ENCODE measurements around the gene RBM3.

RBM3 gene

DNA sequence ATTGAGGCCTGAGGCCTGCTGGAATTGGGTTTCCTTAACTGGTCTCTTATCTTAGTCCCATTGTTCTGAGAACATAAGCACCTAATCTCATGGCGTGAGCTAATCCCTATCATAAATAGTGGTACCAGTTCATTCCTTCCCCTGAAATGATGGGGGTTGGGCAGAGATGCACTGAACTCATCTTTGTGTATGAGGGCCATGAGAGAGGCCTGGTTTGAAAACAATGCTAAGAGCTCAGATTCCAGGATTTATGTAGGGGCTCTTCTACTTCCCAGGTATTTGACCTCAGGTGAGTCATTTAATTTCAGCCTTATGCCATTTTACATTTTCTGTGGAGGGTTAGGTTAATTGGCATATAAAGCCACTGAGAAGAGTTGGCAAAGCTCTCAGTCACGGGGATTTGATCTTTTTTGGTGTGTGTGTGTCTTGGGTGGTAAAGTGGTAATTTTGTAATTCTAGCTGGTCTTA, 4.4 kb downstream of the RBM3 start:
- DNase-seq = no peak

DNA sequence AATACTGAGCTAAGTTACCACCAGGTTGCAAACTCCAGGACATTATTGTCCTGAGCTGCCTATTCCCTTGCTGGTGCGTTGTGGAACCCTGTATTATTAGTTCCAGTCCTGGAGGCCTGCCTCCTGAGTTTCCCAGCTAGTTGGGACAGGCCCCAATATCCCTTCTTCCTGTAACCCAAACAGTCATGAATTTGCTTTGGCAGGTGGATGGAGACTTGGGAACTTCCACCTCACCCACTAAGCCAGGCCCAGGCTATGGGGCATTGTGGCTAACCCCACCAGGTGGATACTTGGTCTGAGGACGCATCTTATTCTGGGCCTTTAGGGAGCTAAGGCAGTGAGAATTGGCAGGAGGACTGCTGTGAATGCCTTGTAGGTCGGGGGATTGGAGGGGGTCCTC, 5.0 kb downstream of the RBM3 start:
- no peak for DNase-seq

DNA sequence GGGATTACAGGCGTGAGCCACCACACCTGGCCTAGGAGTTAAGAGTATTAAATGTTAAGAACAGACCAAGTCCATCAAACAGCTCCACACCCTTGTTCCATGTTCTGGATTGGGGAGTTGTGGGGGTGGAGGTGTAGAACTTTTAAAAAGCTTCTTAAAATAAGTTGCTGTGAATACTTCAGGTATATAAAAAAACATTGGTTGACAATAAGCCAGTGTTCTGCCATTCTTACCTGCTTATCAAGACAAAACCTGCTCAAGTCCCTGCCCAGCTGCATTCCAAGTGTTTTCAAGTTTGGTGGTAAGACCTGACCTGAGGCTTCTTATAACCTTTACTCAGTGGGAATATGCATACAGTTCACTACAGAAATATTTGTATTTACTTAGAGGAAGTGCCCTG, 6.4 kb downstream of the RBM3 start:
- DNase-seq = no peak

DNA sequence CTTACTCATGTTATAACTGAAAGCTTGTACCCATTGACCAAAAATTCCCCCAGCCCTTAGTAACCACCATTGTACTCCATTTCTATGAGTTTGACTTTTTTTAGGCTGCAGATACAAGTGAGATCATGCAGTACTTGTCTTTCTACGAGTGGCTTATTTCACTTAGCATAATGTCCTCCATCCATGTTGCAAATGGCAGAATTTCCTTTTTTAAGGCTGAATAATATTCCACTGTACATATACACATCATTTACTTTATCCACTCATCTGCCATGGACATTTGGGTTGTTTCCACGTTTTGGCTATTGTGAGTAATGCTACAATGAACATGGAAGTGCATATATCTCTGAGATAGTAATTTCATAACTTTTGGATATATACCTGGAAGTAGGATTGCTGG, 10.4 kb downstream of the RBM3 start:
- DNase-seq = no peak

DNA sequence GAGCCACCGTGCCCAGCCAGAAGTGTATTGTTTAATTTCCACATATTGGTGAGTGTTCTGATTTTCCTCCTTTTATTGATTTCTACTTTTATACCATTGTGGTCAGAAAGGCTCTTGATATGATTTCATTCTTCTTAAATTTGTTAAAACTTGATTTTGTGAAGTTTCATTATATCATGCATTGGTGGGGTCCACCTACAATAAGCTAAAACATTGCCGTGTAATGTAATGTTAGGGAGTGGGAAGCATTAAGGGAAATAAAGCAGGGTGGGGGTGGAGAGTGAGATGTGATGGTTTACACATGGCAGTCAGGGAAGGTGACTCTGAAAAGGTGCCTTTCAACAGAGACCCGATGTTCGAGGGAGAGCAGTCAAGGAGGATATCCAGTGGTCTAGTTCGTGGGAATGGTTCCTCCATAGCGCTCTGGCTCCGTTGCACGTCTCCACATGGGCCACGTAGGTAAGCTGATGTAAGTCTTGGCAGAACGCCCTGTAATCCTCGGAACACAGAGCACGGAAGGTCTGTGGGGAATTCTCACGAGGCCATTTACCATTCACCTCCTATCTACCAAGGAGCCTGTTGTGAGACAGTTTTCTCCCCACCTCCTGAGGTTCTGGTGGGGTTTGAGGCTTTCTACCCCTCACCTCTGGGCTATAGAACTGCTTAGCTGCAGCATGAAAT, 15.3 kb downstream of the RBM3 start:
- no peak for DNase-seq

DNA sequence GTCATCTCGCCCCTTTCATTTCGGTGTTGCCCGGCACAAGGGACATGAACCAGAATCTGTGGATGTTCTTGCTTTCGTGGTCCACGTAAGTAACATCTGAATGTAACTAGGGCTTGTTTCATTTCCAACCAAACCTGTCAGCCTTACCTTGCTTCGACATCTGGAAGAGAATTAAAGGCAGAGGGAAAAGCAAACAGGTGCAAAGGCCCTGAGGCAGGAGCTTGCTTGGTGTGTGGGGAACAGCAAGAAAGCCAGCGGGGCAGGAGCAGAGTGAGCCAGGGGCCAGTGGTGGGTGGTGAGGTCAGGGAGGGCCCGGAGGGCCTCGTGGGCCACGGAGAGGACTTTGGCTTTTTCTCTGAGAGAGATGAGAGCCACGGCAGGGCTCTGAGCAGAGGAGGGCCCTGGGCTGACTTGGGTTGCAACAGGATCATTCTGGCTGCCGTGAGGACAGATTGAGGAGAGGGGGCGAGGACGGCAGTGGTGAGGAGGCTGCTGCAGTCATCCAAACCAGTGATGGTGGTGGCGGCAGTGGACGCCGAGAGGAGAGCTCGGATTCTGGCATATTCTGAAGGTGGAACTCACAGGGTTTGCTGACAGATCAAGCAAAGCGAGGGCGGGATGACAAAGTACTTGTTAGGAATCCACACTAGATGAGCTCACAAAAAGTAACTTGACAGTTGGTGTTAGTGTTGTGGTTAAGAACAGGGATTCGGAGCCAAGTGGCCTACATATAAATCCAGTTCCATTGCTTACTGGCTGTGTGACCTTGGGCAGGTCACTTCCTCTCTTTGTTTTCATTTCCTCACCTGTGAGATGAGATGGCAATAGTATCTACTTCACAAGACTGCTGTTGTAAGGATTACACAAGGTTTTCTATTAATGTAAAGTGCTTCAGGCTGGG, 16.2 kb downstream of the RBM3 start:
- no peak for DNase-seq

DNA sequence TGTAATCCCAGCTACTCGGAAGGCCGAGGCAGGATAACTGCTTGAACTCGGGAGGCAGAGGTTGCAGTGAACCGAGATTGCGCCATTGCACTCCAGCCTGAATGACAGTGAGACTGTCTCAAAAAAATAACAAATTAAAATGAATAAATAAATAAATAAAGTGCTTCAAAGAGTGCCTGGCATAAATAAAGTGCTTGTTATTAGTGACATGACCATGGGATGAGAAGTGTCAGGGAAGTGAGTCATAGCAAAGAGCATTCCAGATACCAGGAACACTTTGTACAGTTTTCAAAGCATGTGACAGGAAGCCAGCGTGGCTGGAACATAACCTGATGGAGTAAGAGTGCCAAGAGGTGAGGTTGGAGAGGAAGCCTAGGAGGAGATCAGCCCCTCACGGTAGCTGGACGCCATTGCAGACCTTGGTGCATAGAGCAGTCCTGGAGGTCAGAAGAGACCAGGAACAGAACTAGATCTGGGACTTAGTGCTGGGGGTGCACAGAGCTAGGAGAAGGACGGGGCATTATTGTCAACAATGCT, 17.0 kb downstream of the RBM3 start:
- DNase-seq = no peak

DNA sequence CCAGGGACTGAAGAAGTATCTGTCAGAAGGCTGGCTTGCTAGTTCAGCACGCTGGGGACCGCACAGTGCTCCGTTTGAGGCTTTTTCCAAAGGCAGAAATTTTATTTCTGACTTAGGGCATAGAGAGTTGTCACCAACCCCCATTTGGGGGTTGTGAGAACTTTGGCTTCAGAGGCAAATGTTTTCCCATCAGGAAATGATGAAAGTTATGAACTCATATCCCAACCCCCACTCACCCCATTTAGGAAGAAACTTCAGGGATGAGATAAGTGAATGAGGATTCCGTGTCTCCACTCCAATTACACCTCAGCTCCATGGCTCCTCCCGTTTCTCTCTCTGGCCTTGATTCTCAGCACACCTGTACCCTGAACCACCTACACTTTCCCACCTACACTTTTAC, 18.7 kb downstream of the RBM3 start:
- no peak for DNase-seq

DNA sequence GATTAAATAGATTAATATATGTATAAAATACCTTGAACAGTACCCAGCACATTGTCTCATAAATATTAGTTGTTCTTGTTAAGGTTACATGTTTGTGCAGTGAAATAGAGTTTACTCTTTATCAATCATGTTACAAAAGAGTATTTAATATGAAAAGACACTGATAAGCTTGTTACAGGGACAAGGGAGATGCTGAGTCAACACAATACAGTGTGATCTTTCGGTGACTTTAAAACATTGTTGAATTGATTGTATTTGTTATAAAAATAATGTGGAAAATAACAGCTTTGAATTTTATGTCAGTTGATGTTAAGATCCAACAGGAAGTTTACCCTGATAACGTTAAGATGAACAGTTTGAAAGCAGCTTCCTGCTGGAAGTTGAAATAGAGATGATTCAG, 21.6 kb downstream of the RBM3 start:
- no peak for DNase-seq

DNA sequence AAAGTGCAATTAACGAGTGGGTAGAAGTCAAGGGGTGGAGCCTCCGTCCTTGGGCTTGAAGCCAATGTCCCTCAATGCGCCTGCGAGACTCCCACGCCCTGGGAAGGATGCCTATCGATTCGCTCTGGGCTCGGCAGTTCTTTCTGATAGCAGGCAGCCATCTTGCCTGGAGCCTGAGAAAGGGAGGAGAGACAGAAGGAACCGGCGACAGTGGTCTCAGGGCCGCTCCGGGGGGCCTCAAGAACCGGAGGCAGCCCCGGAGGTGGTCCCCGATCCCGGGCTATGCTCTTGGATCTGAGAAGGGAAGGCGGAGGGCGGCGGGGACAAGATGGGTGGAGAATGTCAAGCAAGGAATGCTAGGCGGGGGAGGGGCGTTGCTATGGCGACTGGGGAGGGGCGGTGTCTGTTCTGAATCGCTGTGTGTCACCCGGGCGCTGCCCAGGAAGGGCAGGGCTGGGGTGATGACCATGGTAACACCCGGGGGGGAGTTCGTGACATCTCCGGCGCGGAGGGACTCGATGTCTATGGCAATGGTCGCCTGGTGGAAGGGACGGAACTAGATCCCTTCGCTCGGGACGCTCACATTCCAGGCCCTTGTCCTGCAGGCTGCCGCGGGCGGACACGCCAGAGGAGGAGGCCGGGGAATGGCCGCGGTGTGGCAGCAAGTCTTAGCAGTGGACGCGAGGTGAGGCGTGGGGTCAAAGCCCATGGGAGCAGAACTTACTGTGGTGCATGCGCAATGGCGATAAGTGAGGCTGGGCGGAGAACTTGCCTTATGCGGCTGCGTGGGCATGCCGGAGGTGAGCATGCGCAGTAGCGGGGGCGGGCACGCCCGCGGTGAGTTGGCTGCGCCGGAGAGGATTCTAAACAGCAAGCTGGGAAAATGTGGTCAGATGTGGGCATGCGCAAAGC, 23.3 kb downstream of the RBM3 start, which contains the start of gene WDR13:
WDR13 (plus strand) TSS at position 140 of the 912 bp plus-strand sequence; CDS start at position 645, 505 bp downstream.
- peak; percentile 89 to 91 for DNase-seq

DNA sequence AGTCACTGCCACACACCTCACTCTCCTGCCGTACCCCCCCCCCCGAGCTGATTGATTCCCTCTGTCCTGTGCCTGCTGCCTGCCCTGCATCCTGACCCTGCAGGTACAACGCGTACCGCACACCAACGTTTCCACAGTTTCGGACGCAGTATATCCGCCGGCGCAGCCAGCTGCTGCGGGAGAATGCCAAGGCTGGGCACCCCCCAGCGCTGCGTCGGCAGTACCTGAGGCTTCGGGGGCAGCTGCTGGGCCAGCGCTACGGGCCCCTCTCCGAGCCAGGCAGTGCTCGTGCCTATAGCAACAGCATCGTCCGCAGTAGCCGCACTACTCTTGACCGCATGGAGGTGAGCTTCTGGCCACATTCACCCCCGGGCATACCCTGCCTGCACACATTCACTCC, 24.3 kb downstream of the RBM3 start:
- DNase-seq = no peak

DNA sequence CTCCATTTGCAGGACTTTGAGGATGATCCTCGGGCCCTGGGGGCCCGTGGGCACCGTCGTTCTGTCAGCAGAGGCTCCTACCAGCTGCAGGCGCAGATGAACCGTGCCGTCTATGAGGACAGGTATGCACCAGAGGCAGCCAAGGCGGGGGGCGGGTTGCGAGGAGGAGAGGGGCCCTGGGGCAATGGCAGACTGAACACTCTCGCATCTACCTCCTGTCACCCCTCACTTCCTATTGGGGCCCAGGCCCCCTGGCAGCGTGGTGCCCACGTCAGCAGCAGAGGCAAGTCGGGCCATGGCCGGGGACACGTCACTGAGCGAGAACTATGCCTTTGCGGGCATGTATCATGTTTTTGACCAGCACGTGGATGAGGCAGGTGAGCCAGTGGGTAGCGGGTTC, 25.1 kb downstream of the RBM3 start:
- DNase-seq = no peak

DNA sequence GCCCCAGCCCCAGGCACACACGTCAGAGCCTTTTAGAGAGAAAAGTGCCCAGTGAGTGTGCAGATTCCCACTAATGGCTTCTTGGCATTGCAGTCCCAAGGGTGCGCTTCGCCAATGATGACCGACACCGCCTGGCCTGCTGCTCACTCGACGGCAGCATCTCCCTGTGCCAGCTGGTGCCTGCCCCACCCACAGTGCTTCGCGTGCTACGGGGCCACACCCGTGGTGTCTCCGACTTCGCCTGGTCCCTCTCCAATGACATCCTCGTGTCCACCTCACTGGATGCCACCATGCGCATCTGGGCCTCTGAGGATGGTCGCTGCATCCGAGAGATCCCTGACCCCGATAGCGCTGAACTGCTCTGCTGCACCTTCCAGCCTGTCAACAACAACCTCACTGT, 25.9 kb downstream of the RBM3 start:
- DNase-seq = no peak

DNA sequence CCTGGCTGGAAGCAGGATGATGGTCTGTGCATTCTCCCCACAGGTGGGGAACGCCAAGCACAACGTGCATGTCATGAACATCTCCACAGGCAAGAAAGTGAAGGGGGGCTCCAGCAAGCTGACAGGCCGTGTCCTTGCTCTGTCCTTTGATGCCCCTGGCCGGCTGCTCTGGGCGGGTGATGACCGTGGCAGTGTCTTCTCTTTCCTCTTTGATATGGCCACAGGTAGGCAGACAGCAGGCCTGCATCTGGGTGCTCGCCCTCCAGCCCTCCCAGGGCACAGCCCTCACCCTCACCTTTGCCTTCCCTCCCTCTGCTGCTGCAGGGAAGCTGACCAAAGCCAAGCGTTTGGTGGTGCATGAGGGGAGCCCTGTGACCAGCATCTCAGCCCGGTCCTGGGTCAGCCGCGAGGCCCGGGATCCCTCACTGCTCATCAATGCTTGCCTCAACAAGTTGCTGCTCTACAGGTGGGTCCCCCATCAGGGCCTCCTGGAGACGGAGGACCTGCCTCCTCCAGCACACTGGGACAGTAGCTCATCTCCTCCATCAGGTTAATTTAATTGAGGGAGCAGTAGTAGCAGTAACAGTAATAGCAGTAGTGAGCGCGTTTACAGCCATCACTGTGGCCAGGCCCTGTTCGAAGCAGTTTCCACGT, 27.6 kb downstream of the RBM3 start:
- no peak for DNase-seq

DNA sequence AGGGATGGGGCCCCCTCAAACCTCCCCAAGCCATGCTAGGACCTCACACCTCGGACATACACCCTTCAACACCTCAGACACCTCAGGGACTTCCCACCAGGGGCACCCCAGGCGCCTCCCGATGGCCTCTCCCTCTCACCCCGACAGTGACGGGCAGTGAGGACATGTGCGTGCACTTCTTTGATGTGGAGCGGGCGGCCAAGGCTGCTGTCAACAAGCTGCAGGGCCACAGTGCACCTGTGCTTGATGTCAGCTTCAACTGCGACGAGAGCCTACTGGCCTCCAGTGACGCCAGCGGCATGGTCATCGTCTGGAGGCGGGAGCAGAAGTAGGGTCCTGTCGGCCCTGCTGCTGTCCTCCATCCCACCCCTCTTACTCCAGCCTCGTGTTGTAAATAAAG, 30.4 kb downstream of the RBM3 start:
- no peak for DNase-seq

DNA sequence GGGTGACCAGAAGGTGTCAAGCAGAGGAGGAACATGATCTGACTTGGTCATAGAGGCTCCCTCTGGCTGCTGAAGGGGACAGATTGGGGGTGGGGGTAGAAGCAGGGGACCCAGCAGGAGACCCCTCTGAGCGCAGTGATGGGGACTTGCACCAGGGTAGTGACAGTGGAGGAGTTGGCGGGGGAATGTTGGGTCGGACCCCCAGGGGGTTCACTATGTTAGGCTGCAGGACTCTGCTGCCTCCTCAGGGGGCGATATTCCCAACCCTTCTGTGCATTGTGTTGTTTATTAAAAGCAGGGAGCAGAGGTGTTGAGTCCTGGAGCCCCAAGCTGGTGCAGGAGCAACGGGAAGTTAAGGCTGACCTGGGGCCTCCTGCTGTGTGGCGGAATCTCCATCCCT, 31.8 kb downstream of the RBM3 start:
- no peak for DNase-seq

DNA sequence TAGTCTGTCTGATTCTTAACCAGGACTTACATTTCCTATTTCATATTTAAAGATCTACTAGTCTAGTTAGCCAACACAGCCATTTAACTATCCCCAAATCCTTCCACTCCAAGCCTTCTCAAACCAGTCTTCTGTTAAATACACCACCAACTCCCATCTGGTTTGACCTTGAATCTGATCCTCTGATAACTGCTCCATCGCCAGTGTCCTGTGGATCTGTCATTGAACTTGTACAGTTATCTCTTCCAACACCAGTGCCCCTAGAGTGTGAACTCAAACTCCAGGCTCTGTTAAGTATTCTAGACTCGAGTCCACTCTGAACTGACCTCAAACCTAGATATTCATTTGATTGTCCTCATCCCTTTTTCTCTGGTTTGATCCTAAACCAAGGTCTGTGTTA, 37.4 kb downstream of the RBM3 start:
- DNase-seq = no peak

DNA sequence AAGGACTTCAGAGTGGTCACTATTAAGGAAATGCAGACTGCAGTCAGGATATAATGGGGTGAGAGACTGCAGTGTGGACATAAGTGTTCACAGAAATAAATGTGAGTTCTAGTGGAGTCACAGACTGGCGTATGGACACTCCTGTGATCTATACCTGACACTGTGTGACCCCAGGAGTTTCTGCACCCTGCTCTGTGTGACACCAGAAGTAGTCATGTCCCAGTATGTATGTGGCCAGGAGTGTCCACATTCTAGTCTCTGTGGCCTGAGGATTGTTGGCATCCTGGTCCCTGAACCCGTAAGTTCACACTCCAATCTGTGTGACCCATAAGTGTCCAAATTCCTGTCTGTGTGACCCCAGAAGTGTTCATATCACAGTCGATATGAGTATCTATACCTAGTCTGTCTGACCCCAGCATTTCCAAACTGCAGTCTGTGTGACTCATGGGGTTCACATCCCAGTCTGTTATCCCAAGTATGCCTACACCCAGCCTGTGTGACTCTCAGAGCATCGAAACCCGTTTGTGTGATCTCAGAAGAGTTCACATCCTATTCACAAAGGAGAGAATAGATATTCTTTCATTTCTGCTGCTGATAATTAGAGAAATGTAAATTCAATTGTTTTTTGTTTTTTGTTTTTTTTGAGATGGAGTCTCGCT, 39.3 kb downstream of the RBM3 start:
- no peak for DNase-seq

DNA sequence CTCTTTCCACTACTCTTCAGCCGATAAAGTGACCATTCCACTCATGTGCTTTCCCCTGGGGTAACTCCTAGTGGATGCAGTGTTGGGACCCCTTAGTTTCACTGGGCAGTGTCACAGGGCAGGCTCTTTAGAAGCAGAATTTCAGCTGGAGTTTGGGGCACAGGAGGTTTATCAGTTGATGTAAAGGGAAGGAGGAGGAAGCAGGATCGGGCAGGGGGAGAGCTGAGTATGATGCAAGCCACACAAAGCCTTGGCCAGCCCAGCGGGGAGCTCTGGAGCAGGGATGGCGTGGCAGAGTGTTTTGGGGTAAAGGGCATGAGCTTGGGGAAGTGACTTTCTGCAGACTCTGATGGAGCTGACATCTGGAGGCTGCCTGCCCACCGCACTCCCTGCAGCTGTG, 42.3 kb downstream of the RBM3 start:
- no peak for DNase-seq

DNA sequence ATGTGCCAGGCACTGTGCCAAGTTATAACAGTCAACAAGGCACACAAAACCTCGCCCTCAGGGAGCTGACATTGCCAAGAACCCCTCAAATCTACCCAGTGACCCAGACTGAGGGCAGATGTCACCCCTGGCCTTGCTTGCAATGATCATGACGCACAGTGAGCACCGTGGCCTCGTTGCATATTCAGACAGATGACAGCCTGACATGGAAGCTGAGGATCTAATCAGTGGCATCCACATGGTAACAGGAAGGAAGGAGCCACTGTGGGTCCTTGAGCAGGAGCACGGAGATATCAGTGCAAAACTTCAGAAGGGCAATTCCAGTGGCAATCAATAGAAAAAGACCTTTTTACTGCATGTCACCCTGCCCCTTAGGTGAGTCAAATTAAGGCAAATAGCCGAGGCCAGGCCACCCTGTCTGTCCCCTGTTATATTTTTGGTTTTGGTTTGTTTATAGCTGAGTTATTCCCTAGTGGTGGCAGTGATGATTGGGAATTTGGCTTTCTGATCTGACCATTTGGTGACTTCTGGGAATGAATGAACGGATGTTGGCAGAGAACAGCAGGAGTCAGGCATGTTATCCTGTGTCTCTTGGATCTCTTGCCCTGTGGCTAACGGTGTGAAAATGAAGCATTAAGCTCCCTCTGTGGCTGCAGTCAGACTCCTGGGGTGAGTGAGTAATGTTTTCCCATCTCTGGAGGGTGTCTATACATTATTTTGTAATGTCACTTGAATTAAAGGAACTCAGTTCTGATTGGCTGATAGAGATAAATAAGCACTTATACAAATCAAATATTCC, 43.5 kb downstream of the RBM3 start:
- DNase-seq = peak; percentile 21 to 33
